SK-N-SH treated with all-trans-retinoic acid at 6 μM for 48 hours (cell line): ENCODE results near the gene CYP26C1.

Source experiments
- ATAC-seq: fragments of 200-7000 bp; cut with Tn5 transposase; 3 replicates; pipeline ENCODE4 v1.9.1; 2020; ENCODE audit warnings: mild to moderate bottlenecking, moderate library complexity
- ARNTL ChIP-seq: fragments of 450-650 bp; formaldehyde crosslinking; IDR thresholded peaks from 2 replicates; pipeline ENCODE4 v1.5.0; 2020; ENCODE audit warnings: low read depth, mild to moderate bottlenecking, moderate library complexity, borderline replicate concordance
- BACH2 ChIP-seq: fragments of 250-450 bp; sonication (Bioruptor Pico); IDR thresholded peaks from 2 replicates; pipeline ENCODE4 v1.9.0; 2021; ENCODE audit warnings: mild to moderate bottlenecking, borderline replicate concordance
- CSDC2 ChIP-seq: fragments of 250-450 bp; sonication (Bioruptor Pico); IDR thresholded peaks from 2 replicates; pipeline ENCODE4 v1.5.0; 2020; ENCODE audit warnings: mild to moderate bottlenecking, moderate library complexity
- CSRNP3 ChIP-seq: fragments of 250-450 bp; sonication (Bioruptor Pico); IDR thresholded peaks from 2 replicates; pipeline ENCODE4 v1.5.1; 2021; ENCODE audit warnings: mild to moderate bottlenecking, moderate library complexity
- ESRRG ChIP-seq: fragments of 250-450 bp; sonication (Bioruptor Pico); IDR thresholded peaks from 2 replicates; pipeline ENCODE4 v1.6.1; 2021; ENCODE audit warnings: mild to moderate bottlenecking
- GLIS3 ChIP-seq: fragments of 250-450 bp; sonication (Bioruptor Pico); IDR thresholded peaks from 2 replicates; pipeline ENCODE4 v1.5.0; 2020; ENCODE audit warnings: mild to moderate bottlenecking, moderate library complexity
- ISL1 ChIP-seq: fragments of 250-450 bp; sonication (Bioruptor Pico); IDR thresholded peaks from 2 replicates; pipeline ENCODE4 v2.1.2; 2022; ENCODE audit warnings: mild to moderate bottlenecking, moderate library complexity
- OSR1 ChIP-seq: fragments of 250-450 bp; sonication (Bioruptor Pico); IDR thresholded peaks from 2 replicates; pipeline ENCODE4 v1.8.0; 2022; ENCODE audit warnings: moderate library complexity, mild to moderate bottlenecking, inconsistent platforms
- POU6F1 ChIP-seq: fragments of 250-450 bp; sonication (Bioruptor Pico); IDR thresholded peaks from 2 replicates; pipeline ENCODE4 v1.8.0; 2021; ENCODE audit warnings: low read depth, mild to moderate bottlenecking, moderate library complexity, borderline replicate concordance
- RARB ChIP-seq: fragments of 250-450 bp; sonication (Bioruptor Pico); IDR thresholded peaks from 2 replicates; pipeline ENCODE4 v1.8.0; 2021; ENCODE audit warnings: mild to moderate bottlenecking, moderate library complexity
- SNAI2 ChIP-seq: fragments of 250-450 bp; sonication (Bioruptor Pico); IDR thresholded peaks from 2 replicates; pipeline ENCODE4 v1.5.0; 2020; ENCODE audit warnings: mild to moderate bottlenecking, moderate library complexity
- TCF4 ChIP-seq: fragments of 250-450 bp; sonication (Bioruptor Pico); IDR thresholded peaks from 2 replicates; pipeline ENCODE4 v1.8.0; 2021; ENCODE audit warnings: mild to moderate bottlenecking, moderate library complexity, borderline replicate concordance
- TOX ChIP-seq: fragments of 250-450 bp; sonication (Bioruptor Pico); IDR thresholded peaks from 2 replicates; pipeline ENCODE4 v1.8.0; 2021; ENCODE audit warnings: mild to moderate bottlenecking, moderate library complexity, borderline replicate concordance
- TSHZ2 ChIP-seq: fragments of 250-450 bp; sonication (Bioruptor Pico); IDR thresholded peaks from 2 replicates; pipeline ENCODE4 v1.5.0; 2020; ENCODE audit warnings: mild to moderate bottlenecking, moderate library complexity
- ZC3H10 ChIP-seq: fragments of 250-450 bp; sonication (Bioruptor Pico); IDR thresholded peaks from 2 replicates; pipeline ENCODE4 v1.5.1; 2021; ENCODE audit warnings: mild to moderate bottlenecking, moderate library complexity
- ZFP3 ChIP-seq: fragments of 250-450 bp; sonication (Bioruptor Pico); IDR thresholded peaks from 2 replicates; pipeline ENCODE4 v1.5.0; 2020; ENCODE audit warnings: mild to moderate bottlenecking, moderate library complexity
- ZNF565 ChIP-seq: fragments of 450-650 bp; formaldehyde crosslinking; conservative IDR thresholded peaks from 2 replicates; pipeline ENCODE4 v1.5.0; 2020; ENCODE audit warnings: low read depth, mild to moderate bottlenecking, moderate library complexity
- ZNF8 ChIP-seq: fragments of 450-650 bp; formaldehyde crosslinking; IDR thresholded peaks from 2 replicates; pipeline ENCODE4 v1.5.0; 2020; ENCODE audit warnings: mild to moderate bottlenecking, moderate library complexity

CYP26C1 gene

GRCh38 chr10:93059975-93060886, at the start of gene CYP26C1:
CYP26C1 (plus strand) TSS chr10:93060798; CDS start chr10:93061264, 466 bp downstream.
- ATAC-seq: no peak
- TF ChIP-seq SNAI2: no peak
- no peak for TF ChIP-seq BACH2 (CRISPR knock-in tag)
- TF ChIP-seq ISL1: no peak
- TF ChIP-seq ZFP3 (CRISPR knock-in tag): no peak
- no peak for TF ChIP-seq TOX (CRISPR knock-in tag)
- TF ChIP-seq POU6F1: no peak
- TF ChIP-seq ZC3H10 (CRISPR knock-in tag): no peak

- TF ChIP-seq CSDC2 (CRISPR knock-in tag) (no peak), ESRRG (no peak), BACH2 (CRISPR knock-in tag) (no peak), CSRNP3 (CRISPR knock-in tag) (no peak), TOX (CRISPR knock-in tag) (no peak), ISL1 (no peak), SNAI2 (no peak), ARNTL (no peak), TSHZ2 (CRISPR knock-in tag) (no peak), POU6F1 (no peak), ZNF565 (CRISPR knock-in tag) (no peak), GLIS3 (CRISPR knock-in tag) (no peak), ZC3H10 (CRISPR knock-in tag) (no peak), RARB (CRISPR knock-in tag) (no peak), OSR1 (CRISPR knock-in tag) (no peak), ZNF8 (CRISPR knock-in tag) (no peak), TCF4 (CRISPR knock-in tag) (no peak), ZFP3 (CRISPR knock-in tag) (no peak)
- no peak for ATAC-seq
These were observed 44.9 kb upstream of the CYP26C1 start for GRCh38 chr10:93015722-93016121.

GRCh38 chr10:93023013-93023650, 37.5 kb upstream of the CYP26C1 start:
- no peak for ATAC-seq

More at GRCh38 chr10:93023013-93023650, 37.5 kb upstream of the CYP26C1 start:
- TF ChIP-seq TSHZ2 (CRISPR knock-in tag) (no peak), TCF4 (CRISPR knock-in tag) (no peak), ZFP3 (CRISPR knock-in tag) (no peak), SNAI2 (no peak), CSRNP3 (CRISPR knock-in tag) (no peak)
